Cardiac septum (tissue), 1 donor: ENCODE data around the gene GPC6. TPM values are rescaled to one million over a fixed set of nuclear protein-coding genes. Genes with fewer than 3 reads are reported as not detected.

Source experiments
- DNase-seq: peaks from one replicate; pipeline ENCODE4 v3.0.0-alpha.2; 2020; ENCODE audit warnings: low spot score
- intact Hi-C: fragments of 100-400 bp; cut with DNase I; formaldehyde crosslinking; loops from one replicate; pipeline ENCODE4 v1.14.0; 2022
- total RNA-seq: library from RNA; stranded (reverse); fragmentation: NEBNext Ultra II Directional; extraction: Animal tissue kit (Norgen Biotek cat#: 25700); gene quantifications from one replicate; pipeline ENCODE4 v1.2.1, GENCODE V29; 2021
- donor health status: DM: no; HTN: no; CAD: no.

GPC6 gene
- total RNA-seq, 1 donor from 2014 or later = 1.4 TPM

- intact Hi-C loops = no loop called here
- no peak for DNase-seq
Observed at GRCh38 chr13:93903909-93904308, 677.3 kb downstream of the GPC6 start.

GRCh38 chr13:93915269-93915809 lies 688.7 kb downstream of the GPC6 start:
- intact Hi-C loops = no loop called here
- DNase-seq = no peak

- intact Hi-C loops = no loop called here
- DNase-seq = no peak
Observed at GRCh38 chr13:93922063-93922855, 695.7 kb downstream of the GPC6 start.

- no peak for DNase-seq
- intact Hi-C loops = no loop called here
Observed at GRCh38 chr13:93925990-93926389, 699.4 kb downstream of the GPC6 start.

GRCh38 chr13:93926425-93926824 lies 699.8 kb downstream of the GPC6 start:
- DNase-seq = no peak
- intact Hi-C loops = no loop called here

GRCh38 chr13:93927431-93927830 lies 700.8 kb downstream of the GPC6 start:
- DNase-seq = no peak
- intact Hi-C loops = no loop called here

- no peak for DNase-seq
- intact Hi-C loops = no loop called here
Observed at GRCh38 chr13:93932901-93933300, 706.3 kb downstream of the GPC6 start.

GRCh38 chr13:93936901-93937300 lies 710.3 kb downstream of the GPC6 start:
- DNase-seq = no peak
- intact Hi-C loops = no loop called here

GRCh38 chr13:93941444-93941843 lies 714.8 kb downstream of the GPC6 start:
- intact Hi-C loops = no loop called here
- no peak for DNase-seq

- intact Hi-C loops = no loop called here
- DNase-seq = no peak
Observed at GRCh38 chr13:93942016-93942415, 715.4 kb downstream of the GPC6 start.

GRCh38 chr13:93945621-93946020 lies 719.0 kb downstream of the GPC6 start:
- DNase-seq = no peak
- intact Hi-C loops = no loop called here

GRCh38 chr13:93946994-93947393 lies 720.4 kb downstream of the GPC6 start:
- intact Hi-C loops = no loop called here
- DNase-seq = no peak

- intact Hi-C loops = no loop called here
- no peak for DNase-seq
Observed at GRCh38 chr13:93947651-93948050, 721.0 kb downstream of the GPC6 start.

- intact Hi-C loops = no loop called here
- no peak for DNase-seq
Observed at GRCh38 chr13:93948162-93948922, 721.7 kb downstream of the GPC6 start.

- intact Hi-C loops = no loop called here
- no peak for DNase-seq
Observed at GRCh38 chr13:93951108-93951507, 724.5 kb downstream of the GPC6 start.

- no peak for DNase-seq
Observed at GRCh38 chr13:93951951-93952350, 725.3 kb downstream of the GPC6 start.

GRCh38 chr13:93953841-93954240 lies 727.2 kb downstream of the GPC6 start:
- intact Hi-C loops = no loop called here
- DNase-seq = no peak

More at GRCh38 chr13:93951951-93952350, 725.3 kb downstream of the GPC6 start:
- intact Hi-C loops = no loop called here

GRCh38 chr13:93955904-93956303 lies 729.3 kb downstream of the GPC6 start:
- no peak for DNase-seq
- intact Hi-C loops = no loop called here

- intact Hi-C loops = no loop called here
- no peak for DNase-seq
Observed at GRCh38 chr13:93956426-93956825, 729.8 kb downstream of the GPC6 start.

GRCh38 chr13:93957371-93957770 lies 730.8 kb downstream of the GPC6 start:
- intact Hi-C loops = no loop called here
- no peak for DNase-seq
